ENCODE measurements around the gene EEPD1.

The EEPD1 gene

DNA sequence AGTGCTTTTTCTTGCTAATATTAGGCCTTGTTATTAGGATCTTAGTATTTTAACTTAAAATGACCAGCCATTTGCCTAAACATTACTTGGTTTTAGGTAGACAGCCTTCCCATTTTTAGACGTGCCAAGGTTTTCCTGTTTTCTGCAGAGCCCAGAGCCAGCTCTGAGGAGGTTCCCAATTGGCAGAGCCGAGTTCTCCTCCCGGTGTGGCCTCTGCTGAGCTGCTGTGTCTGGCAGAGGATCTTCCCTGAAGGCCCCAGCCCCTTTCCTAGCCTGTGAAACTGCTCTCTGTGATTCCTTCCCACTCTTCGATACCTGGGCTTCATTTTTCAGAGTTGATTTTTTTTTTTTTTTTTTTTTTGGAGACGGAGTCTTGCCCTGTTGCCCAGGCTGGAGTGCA is 91.4 kb downstream of the EEPD1 start:
- ChIA-PET POLR2A (no interaction called here), CTCF (interaction anchor here (0.6 to 1.1 kb wide), 2 partner anchors 10 to 1972 kb away, joined by 3 to 5 read pairs; no protein-coding TSS in a partner anchor)
- H3K36me3 ChIP-seq (ENCODE audit: control insufficient read depth in 2 of 2, insufficient read depth in 1 of 2, low read length in 2 of 2), result no peaks in the 10 kb centered on the region
- H3K9me3 ChIP-seq (ENCODE audit: control insufficient read depth, insufficient read depth, low read depth, low read length), result no peaks in the 10 kb centered on the region
- no peak overlapping the region for H3K4me3 ChIP-seq (ENCODE audit: low read depth, low read length)
- H3K4me1 ChIP-seq (ENCODE audit: control insufficient read depth, insufficient read depth, low read length), result no peaks in the 10 kb centered on the region
- H3K27ac ChIP-seq (ENCODE audit: extremely low read depth, low read depth, low read length), result no peak overlapping the region
- no peak for TF ChIP-seq ZNF514 (tag by site-specific recombination; IDR thresholded peaks at IDR 0.05)
- no peak for TF ChIP-seq ZFP41 (tag by site-specific recombination; IDR thresholded peaks at IDR 0.05; ENCODE audit: borderline replicate concordance)
- TF ChIP-seq, protein P1, sequence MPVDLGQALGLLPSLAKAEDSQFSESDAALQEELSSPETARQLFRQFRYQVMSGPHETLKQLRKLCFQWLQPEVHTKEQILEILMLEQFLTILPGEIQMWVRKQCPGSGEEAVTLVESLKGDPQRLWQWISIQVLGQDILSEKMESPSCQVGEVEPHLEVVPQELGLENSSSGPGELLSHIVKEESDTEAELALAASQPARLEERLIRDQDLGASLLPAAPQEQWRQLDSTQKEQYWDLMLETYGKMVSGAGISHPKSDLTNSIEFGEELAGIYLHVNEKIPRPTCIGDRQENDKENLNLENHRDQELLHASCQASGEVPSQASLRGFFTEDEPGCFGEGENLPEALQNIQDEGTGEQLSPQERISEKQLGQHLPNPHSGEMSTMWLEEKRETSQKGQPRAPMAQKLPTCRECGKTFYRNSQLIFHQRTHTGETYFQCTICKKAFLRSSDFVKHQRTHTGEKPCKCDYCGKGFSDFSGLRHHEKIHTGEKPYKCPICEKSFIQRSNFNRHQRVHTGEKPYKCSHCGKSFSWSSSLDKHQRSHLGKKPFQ (tag by site-specific recombination; IDR thresholded peaks at IDR 0.05), result no peak
- TF ChIP-seq, protein P2, sequence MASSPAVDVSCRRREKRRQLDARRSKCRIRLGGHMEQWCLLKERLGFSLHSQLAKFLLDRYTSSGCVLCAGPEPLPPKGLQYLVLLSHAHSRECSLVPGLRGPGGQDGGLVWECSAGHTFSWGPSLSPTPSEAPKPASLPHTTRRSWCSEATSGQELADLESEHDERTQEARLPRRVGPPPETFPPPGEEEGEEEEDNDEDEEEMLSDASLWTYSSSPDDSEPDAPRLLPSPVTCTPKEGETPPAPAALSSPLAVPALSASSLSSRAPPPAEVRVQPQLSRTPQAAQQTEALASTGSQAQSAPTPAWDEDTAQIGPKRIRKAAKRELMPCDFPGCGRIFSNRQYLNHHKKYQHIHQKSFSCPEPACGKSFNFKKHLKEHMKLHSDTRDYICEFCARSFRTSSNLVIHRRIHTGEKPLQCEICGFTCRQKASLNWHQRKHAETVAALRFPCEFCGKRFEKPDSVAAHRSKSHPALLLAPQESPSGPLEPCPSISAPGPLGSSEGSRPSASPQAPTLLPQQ (tag by site-specific recombination; IDR thresholded peaks at IDR 0.05), result no peak
- TF ChIP-seq ZNF677 (tag by site-specific recombination; IDR thresholded peaks at IDR 0.05), result no peak

DNA sequence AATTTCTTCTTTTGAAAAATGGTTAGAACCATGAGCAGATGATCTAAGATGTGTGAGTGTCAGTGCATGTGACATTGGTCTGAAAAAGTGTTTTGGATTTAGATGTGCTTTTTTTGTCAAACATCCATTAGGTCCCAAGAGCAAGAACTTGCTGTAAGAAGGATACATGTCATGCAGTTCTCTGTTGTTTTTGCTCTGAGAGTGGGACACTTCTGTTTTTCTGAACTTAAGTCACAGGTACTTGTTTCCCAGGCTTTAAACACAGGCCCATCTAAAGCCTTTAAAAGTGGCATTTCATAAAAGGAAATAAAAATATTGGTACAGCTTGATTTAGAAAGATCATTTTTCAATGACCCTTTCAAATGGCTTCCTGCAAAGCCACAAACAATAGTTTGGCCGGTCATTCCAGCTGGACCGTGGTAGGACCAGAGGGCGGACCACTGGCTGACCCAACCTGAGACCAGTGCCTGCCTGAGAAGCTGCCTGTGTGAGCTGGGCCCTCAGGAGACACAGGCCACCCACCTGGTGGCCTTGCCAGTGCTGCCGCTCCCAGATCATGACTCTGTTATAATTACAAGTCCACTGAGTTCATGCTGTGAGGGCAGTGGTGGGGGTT is 92.7 kb downstream of the EEPD1 start:
- TF ChIP-seq, protein P3, sequence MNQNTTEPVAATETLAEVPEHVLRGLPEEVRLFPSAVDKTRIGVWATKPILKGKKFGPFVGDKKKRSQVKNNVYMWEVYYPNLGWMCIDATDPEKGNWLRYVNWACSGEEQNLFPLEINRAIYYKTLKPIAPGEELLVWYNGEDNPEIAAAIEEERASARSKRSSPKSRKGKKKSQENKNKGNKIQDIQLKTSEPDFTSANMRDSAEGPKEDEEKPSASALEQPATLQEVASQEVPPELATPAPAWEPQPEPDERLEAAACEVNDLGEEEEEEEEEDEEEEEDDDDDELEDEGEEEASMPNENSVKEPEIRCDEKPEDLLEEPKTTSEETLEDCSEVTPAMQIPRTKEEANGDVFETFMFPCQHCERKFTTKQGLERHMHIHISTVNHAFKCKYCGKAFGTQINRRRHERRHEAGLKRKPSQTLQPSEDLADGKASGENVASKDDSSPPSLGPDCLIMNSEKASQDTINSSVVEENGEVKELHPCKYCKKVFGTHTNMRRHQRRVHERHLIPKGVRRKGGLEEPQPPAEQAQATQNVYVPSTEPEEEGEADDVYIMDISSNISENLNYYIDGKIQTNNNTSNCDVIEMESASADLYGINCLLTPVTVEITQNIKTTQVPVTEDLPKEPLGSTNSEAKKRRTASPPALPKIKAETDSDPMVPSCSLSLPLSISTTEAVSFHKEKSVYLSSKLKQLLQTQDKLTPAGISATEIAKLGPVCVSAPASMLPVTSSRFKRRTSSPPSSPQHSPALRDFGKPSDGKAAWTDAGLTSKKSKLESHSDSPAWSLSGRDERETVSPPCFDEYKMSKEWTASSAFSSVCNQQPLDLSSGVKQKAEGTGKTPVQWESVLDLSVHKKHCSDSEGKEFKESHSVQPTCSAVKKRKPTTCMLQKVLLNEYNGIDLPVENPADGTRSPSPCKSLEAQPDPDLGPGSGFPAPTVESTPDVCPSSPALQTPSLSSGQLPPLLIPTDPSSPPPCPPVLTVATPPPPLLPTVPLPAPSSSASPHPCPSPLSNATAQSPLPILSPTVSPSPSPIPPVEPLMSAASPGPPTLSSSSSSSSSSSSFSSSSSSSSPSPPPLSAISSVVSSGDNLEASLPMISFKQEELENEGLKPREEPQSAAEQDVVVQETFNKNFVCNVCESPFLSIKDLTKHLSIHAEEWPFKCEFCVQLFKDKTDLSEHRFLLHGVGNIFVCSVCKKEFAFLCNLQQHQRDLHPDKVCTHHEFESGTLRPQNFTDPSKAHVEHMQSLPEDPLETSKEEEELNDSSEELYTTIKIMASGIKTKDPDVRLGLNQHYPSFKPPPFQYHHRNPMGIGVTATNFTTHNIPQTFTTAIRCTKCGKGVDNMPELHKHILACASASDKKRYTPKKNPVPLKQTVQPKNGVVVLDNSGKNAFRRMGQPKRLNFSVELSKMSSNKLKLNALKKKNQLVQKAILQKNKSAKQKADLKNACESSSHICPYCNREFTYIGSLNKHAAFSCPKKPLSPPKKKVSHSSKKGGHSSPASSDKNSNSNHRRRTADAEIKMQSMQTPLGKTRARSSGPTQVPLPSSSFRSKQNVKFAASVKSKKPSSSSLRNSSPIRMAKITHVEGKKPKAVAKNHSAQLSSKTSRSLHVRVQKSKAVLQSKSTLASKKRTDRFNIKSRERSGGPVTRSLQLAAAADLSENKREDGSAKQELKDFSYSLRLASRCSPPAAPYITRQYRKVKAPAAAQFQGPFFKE (tag by site-specific recombination; IDR thresholded peaks at IDR 0.05; ENCODE audit: borderline replicate concordance), result no peak
- no peak for TF ChIP-seq KLF8 (tag by site-specific recombination; IDR thresholded peaks at IDR 0.05)
- TF ChIP-seq ZNF843 (tag by site-specific recombination; IDR thresholded peaks at IDR 0.05), result no peak
- TF ChIP-seq, protein P4, sequence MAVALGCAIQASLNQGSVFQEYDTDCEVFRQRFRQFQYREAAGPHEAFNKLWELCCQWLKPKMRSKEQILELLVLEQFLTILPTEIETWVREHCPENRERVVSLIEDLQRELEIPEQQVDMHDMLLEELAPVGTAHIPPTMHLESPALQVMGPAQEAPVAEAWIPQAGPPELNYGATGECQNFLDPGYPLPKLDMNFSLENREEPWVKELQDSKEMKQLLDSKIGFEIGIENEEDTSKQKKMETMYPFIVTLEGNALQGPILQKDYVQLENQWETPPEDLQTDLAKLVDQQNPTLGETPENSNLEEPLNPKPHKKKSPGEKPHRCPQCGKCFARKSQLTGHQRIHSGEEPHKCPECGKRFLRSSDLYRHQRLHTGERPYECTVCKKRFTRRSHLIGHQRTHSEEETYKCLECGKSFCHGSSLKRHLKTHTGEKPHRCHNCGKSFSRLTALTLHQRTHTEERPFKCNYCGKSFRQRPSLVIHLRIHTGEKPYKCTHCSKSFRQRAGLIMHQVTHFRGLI (tag by site-specific recombination; IDR thresholded peaks at IDR 0.05), result no peak
- TF ChIP-seq ZNF157 (tag by site-specific recombination; IDR thresholded peaks at IDR 0.05), result no peak
- no peak for TF ChIP-seq ZNF23 (tag by site-specific recombination; IDR thresholded peaks at IDR 0.05; ENCODE audit: borderline replicate concordance)
- no peak for TF ChIP-seq ZNF600 (tag by site-specific recombination; IDR thresholded peaks at IDR 0.05)
- TF ChIP-seq ZBTB8A (tag by site-specific recombination; IDR thresholded peaks at IDR 0.05), result no peak
- no peak for TF ChIP-seq ZNF792 (tag by site-specific recombination; IDR thresholded peaks at IDR 0.05)
- ChIA-PET POLR2A (no interaction called here), CTCF (no interaction called here)
- H3K36me3 ChIP-seq (ENCODE audit: control insufficient read depth in 2 of 2, insufficient read depth in 1 of 2, low read length in 2 of 2), result no peaks in the 10 kb centered on the region
- no peak overlapping the region for H3K27ac ChIP-seq (ENCODE audit: extremely low read depth, low read depth, low read length)
- no peaks in the 10 kb centered on the region for H3K9me3 ChIP-seq (ENCODE audit: control insufficient read depth, insufficient read depth, low read depth, low read length)
- H3K4me1 ChIP-seq (ENCODE audit: control insufficient read depth, insufficient read depth, low read length), result no peaks in the 10 kb centered on the region
- H3K4me3 ChIP-seq (ENCODE audit: low read depth, low read length), result no peak overlapping the region
